Stromal cell of bone marrow (primary cell): ENCODE data around the gene RHEBL1.
"Not testable (repeated sequence)": the region's sequence is repeated elsewhere in the genome, so short reads cannot be mapped to it uniquely, and the experiment has no call there.

Source experiments
- DNase-seq: peaks from one replicate; pipeline ENCODE4 v3.0.0-alpha.2; 2012; ENCODE audit warnings: low read depth

Gene RHEBL1

GRCh38 chr12:49089821-49090773 lies 20.3 kb upstream of the RHEBL1 start:
- DNase-seq: no peak

DNA sequence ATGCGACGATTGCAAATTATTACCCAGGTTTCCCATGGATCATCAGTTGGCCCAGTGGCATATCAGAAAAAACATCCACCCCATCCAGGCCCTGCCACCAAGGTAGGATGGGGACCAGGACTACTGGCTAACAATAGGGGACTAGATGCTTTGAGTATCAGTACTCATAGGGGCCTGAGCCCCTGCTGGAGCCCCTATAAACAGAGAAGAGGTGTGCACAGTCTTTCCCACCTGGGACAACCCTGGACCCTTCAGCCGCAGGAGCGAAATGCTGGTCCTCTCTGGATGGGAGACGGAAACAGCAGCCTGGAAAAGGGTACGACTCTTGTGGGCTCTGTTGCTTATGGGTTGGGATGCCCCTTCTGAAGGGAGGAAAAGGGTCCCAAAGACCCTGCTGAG lies 19.2 kb upstream of the RHEBL1 start:
- DNase-seq: no peak

DNA sequence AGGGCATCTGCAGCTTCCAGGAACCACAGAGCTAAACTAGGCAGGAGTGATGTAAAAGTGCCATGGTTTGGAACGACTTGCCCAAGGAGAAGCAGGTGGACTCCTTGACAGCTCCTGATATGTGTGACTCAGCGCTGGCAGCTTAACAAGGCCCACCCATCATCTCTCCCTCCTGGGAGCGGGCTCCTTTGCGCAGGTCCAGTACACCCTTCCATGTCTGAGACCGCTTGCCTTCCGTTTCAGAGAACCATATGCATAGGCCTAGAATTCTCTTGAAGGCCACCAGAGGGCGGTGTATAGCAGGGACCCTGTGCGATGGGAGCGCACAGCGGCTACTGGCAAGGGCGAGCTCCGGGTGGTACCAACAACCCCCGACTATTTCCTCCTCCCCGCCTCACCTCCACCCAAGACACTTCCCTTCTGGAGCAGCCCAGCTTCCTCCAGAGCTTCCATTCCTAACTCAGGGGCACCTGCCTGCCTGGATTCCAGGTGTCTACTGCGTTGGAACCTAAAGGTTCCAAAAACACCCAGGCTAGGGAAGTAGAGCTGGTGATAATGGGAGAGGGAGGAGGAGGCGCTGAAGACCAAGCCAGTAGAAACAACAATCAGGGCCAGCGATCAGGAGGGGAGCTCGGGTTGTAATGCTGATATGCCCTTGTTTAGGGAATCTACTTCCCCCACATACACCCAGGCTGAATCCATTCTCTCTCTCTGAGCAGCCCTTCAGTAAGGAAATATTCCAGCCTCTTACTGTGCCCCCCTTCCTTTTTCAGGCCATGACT lies 18.6 kb upstream of the RHEBL1 start:
- peak; percentile 68 for DNase-seq

DNA sequence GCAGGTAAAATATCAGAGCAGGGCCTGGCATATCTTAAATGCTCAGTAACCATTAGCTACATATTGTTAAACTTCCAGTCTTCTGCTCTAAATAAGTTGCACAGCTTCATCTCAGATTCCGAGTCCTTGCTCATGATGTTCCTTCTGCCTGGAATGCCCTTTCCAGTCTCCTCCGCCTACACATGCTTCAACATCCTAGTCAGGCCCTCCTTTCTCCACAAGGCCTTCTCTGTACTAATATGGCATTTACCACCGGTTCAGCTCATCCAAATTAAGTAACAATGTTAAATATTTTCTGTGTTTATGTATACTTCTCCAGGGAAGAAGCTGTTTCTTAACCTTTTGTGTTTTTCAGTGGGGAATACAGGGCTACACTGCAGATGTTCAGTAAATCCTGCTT lies 16.3 kb upstream of the RHEBL1 start:
- no peak for DNase-seq

DNA sequence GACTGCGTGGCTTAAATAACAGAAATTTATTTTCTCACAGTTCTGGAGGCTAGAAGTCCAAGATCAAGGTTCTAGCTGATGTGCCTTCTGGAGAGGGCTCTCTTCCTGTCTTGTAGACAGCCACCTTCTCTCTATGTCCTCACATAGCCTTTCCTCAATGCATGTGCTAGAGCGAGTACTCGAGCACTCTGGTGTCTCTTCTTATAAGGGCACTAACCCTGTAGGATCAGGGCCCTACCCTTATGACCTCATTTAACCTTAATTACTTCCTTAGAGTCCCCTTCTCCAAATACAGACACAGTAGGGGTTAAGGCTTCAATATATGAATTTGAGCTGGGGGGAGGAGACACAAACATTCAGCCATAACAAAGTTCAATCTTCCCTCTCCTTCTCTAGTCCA lies 14.7 kb upstream of the RHEBL1 start:
- no peak for DNase-seq

DNA sequence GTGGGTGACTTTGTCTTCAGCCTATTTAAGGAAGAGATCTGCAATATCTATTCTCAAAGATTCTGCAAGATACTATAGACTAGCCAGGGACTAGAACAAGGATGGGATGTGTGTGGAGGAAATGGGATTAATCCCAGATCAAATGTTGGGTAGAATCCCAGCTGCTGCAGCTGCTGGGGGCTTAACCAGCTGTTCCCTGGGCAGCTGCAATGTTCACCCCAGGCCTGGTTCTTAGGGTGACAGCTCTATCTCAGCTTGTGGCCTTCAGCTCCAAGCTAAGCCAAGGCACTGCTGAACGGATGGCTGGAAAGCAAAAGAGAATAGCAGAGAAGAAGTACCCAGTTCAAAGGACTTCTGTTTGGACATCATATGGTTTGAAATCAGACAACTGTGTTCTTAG lies 10.0 kb upstream of the RHEBL1 start:
- DNase-seq: no peak

DNA sequence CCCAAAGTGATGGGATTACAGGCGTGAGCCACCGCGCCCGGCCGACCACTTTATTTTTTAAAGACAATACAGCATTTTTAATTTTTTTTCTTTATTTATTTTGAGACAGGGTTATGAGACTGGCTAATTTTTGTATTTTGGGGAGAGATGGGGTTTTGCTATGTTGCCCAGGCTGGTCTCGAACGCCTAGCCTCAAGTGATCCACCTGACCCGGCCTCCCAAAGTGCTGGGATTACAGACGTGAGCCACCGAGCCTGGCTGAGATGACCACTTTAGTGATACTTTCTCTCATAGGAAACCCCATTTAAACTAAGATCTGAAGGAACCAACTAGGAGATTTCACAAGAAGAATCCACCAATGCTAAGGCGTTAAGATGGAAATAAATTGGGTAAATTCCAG lies 1.2 kb upstream of the RHEBL1 start:
- DNase-seq: no peak

DNA sequence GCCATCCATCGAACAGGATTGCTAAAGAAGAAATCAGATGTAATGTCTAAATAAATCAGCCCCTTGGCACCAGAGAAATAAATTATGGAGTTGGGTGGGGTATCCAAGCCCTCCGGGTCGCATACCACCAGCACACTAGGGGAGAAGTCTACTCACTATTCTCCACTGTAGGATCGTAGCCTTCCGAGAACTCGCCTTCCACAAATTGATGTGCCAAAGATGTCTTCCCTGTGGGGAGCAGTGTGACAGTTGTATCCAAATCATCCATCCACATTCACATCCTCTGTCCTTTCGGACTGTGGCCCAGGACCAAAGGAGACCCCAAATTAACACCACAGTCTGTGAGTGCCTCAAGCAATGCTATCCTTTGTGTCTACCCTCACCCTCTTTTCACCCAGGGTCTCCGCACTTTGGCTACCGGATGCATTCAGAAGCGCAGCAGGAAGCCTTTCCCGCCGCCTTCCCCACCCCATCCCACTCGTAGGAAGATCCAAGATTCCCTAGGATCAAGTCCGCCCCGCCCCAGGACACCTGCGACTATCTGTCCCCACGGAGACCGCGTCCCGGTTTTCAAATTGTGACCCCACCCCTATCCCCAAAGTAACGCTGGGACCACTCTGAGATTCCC lies 786 bp downstream of the RHEBL1 start:
- DNase-seq: no peak

DNA sequence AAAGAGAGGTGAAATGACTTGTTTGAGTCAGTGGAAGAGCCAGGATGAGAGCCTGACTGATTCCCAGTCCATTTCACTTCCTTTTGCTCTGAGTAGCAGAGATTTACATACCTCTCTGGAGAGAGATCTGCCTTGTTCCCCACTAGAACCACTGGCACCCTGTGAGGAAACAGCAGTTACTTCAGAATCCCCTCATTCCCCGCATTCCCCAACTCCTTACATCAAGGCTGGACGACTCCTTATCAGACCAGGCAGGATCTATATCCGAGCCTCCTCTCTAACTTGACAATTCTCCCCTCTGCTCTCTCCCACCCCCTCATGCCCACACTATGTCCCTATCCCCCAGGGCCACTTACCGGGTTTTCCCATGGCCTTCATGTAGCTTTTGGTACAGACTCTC lies 3.7 kb downstream of the RHEBL1 start:
- no peak for DNase-seq

DNA sequence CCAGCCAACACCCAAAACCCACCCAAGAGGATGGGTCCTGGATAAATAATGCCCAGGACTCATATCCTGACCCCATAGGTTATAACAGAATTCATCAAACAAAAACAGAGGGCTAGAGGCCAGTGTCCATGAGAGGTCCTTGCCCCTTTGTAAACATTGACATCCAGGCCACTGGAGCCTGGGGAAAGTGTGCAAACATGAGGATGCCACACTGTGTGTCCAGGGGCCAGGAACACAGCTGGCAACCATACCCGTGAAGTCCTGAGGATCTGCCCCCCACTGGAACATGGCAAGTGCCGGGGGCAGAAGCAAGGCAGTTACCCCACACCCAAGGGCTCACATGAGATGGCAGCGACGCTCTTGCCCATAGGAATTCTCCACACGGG lies 5.0 kb downstream of the RHEBL1 start:
- DNase-seq: no peak

DNA sequence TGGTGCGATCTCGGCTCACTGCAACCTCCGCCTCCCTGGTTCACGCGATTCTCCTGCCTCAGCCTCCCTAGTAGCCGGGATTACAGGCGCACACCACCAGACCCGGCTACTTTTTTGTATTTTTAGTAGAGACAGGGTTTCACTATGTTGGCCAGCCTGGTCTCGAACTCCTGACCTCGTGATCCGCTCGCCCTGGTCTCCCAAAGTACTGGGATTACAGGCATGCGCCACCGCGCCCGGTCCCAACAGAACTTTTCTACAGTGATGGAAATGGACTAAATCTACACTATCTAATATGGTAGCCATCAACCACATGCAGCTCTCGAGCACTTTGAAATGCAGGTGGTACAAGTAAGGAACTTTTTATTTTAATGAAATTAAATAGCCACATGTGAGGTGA lies 7.9 kb downstream of the RHEBL1 start:
- not testable (repeated sequence) for DNase-seq

- no peak for DNase-seq
These were observed 8.6 kb downstream of the RHEBL1 start for GRCh38 chr12:49061157-49061650.

DNA sequence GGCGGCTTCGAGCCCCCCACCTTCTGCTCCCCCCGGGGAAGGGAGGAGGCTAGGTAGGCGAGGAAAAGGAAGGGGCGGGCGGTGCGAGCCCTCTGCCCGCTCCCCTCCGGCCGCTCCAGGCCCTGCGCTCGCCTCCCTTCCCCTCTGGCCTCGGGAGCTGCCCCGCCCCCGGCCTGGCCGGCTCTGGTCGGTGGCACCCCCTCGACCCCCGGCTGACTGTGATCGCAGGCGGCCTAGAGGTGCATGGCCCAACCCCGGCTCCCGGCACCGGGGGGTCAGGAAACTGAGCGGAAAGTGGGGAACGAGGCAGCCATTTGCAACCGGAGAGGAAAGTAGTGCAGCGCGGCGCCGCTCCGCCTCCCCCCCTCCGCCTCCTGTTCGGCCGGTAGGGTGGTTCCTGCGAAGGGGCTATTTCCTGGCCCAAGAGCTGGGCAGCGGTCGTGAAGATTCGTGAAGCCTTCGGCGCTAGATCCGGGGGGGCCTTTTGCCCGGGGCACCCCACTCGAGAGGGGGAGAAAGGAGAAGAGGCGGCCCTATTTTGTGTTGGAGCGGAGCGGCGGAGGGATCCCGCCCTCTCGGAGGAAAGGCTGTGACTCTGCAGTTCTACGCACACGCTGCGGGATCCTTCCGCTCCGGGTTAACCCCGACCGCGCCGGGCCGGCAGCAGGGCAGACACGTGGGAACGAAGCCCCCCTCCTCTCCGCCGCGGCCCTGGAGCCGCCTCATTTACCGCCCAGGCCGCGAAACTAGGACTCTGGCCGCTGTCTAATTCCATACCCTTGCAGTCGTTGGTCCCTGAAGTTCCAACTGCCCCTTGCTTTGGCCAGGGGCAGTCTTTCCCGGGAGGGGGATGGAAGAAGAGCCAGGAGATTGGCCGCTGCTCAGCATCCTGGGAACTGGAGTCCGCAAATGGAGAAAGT lies 9.3 kb downstream of the RHEBL1 start, which contains the start of gene KMT2D:
Gene KMT2D (minus strand): TSS at position 558 of the 920 bp plus-strand sequence. CDS start 5,470 bp downstream, outside the sequence.
- peak; percentile 91 for DNase-seq

DNA sequence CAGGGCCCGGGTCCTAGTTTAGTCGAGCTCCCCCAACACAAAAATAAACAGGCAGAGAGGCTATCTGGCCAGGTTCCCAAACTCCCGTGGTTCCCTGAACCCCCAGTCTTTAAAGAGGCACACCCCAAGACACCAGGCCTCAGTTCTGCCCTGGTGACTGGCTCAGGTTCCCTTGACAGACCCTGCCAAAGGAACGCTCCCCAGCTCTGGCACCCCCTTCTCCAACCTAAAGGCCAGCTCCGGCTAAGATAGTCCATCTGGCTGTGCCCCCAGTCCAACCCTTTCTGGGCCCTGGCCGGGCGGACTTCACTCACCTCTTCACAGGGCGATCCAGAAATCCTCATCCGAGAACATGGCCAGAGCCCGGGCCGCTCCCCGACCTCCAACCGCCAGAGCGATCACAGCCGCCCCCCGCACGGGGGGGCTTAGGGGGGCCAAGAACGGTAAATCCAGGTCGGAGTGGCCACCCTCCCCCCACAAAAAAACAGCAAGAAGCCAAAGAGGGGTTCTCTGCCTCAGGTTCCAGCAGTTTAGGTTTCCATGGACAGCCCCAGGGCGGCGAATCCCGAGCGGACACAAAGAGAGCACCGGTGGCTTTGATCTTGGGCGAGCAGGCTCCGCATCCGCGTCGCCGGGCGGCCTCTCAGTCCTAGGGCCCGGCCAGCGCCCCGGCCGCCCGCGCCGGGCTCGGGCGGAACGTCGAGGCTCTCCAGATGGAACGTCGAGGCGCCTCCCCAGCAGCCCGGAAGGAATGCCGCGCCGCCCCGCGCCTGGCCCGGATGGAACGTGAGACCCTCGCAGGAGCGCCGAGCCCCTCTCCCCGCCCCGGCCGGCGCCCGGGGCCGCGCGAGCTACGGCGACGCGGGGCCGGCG lies 10.2 kb downstream of the RHEBL1 start:
- DNase-seq: no peak

DNA sequence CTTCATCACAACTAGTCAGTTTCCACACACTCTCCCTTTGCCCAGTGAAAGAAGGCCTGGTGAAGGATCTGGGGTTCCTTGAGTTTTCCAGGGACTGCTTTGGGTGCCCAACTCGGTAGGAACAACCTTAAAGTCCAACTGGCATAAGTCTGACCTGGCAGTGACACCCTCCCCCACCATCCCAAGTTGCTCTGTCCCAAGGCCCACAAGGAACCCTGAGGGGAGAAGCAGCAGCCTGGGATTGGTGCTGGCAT lies 10.8 kb downstream of the RHEBL1 start:
- DNase-seq: no peak

- DNase-seq: no peak
These were observed 11.3 kb downstream of the RHEBL1 start for GRCh38 chr12:49058366-49059044.

- no peak for DNase-seq
These were observed 11.9 kb downstream of the RHEBL1 start for GRCh38 chr12:49057888-49058287.

DNA sequence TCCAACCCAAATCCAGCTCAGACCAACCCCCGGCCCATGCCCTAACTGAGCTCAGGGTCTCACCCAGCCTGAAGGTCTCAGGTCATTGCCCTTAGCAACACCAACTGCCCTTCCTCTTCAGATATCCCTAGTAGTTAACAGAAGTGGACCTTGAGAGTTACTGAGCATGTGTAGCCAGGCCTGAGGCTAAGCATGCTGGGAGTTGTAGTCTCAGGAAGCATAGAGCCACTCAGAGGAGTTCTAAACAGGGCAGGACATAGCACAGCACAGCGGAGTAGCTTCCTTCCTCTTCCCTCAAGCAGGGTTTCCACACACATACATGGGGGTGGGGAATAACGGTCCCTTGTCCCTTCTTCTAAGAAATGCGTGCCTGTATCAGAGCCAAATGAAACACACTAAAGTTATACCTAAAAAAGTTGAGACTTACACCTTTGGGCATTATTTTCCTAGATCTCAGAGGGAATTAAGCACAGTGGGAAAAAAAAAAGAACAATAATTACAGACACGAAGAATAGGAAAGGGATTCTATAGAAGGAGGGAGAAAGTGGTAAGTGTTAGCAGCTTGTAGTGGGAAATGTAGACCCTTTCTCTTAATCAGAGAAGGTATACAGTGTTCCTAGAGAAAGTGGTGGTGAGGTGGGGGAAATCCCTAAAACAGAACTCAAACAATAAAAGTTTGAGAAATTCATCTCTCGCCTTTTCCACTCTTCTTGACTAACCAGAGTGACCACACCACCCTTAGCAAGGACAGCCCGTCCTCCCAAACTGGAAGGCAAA lies 13.6 kb downstream of the RHEBL1 start:
- DNase-seq: peak; percentile 62

DNA sequence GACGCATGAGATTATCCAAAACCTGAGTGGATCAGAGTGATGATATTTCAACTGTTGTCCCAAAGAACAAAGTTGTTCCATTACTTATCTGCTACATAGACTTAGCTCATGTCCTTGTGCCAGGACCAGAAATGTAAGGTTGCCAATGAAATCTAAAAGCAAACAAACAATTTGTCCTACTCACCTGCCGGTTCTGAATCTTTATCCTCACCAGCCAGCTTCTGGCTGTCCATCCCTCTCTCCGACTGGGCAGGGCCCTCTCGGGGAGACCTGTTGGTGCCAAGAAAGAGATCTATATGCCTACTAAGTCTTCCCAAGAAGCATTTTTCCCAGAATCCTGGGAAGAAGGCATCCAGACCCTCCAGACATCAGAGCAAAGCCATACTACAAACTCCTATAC lies 14.7 kb downstream of the RHEBL1 start:
- no peak for DNase-seq
